Measurements from ENCODE around the gene WDR86.

- TF ChIP-seq CTCF (conservative IDR thresholded peaks at IDR 0.05; ENCODE audit: low read depth, low read length): no peak
- no peak for TF ChIP-seq EZH2 (IDR thresholded peaks at IDR 0.05; ENCODE audit: borderline replicate concordance, low read depth, low read length, poor library complexity, severe bottlenecking)
Observed at GRCh38 chr7:151378496-151379192, 31.2 kb downstream of the WDR86 start.

Measured in A673 (cell line).